Endothelial cell of umbilical vein (primary cell): ENCODE measurements around the gene TRAPPC2L. TPM values are rescaled to one million over a fixed set of nuclear protein-coding genes. Genes with fewer than 3 reads are reported as not detected.
"Not testable (repeated sequence)": the region's sequence is repeated elsewhere in the genome, so short reads cannot be mapped to it uniquely, and the experiment has no call there.

Experiments used
- BruUV-seq: library from RNA; stranded (reverse); fragments of 400-500 nt; replicated peaks from 2 replicates; lab custom pipeline; 2021; lab: Mats Ljungman, UMichigan
- CTCF ChIA-PET: fragments of 300-600, 350-600 bp; sonication (Branson Sonifier 250); formaldehyde crosslinking; loops from one replicate; lab custom pipeline; 2021; ENCODE audit warnings: antibody characterized with exemption, inconsistent platforms; lab: Charles Lee
- POLR2A ChIA-PET: fragments of 300-600, 350-600 bp; sonication (Branson Sonifier 250); formaldehyde crosslinking; loops from one replicate; lab custom pipeline; 2021; ENCODE audit warnings: antibody characterized with exemption, inconsistent platforms; lab: Charles Lee
- DNase-seq: peaks from one replicate; pipeline ENCODE4 v3.0.0-alpha.2; 2011; ENCODE audit warnings: low read depth, low spot score
- FAIRE-seq: peaks from 2 replicates; lab custom pipeline; 2011; peaks lifted over from hg19 to GRCh38; lab: Jason Lieb, UNC
- H2AFZ ChIP-seq: 2 replicates; pipeline ENCODE4 v1.6.0; 2012; ENCODE audit warnings: low read depth, low read length, control low read depth, inconsistent platforms
- H3K27ac ChIP-seq: 2 replicates; pipeline ENCODE4 v1.5.1; 2011; ENCODE audit warnings: low read depth, mild to moderate bottlenecking, control low read depth, low read length, moderate library complexity; ENCODE audit not compliant: insufficient read depth
- H3K27me3 ChIP-seq, 2 experiments: 2 replicates each; pipeline versions ENCODE4 v1.6.0 to v1.6.1; 2011; ENCODE audit warnings: low read length in 2 of 2, mixed read lengths in 1 of 2; ENCODE audit not compliant: control insufficient read depth in 2 of 2, insufficient read depth in 2 of 2
- H3K36me3 ChIP-seq, 2 experiments: 2 replicates in 1 of 2; 3 replicates in 1 of 2; pipeline ENCODE4 v1.5.1; 2011; ENCODE audit warnings: low read length in 2 of 2, mild to moderate bottlenecking in 1 of 2, moderate library complexity in 1 of 2; ENCODE audit not compliant: control insufficient read depth in 2 of 2, insufficient read depth in 2 of 2; ENCODE audit errors: extremely low read depth in 1 of 2
- H3K4me1 ChIP-seq: 3 replicates; pipeline ENCODE4 v1.5.1; 2011; ENCODE audit warnings: mild to moderate bottlenecking, low read length; ENCODE audit not compliant: control insufficient read depth, insufficient read depth; ENCODE audit errors: extremely low read depth
- H3K4me2 ChIP-seq: 2 replicates; pipeline ENCODE4 v1.6.1; 2011; ENCODE audit warnings: low read length, control low read depth, mixed read lengths; ENCODE audit not compliant: insufficient read depth
- H3K4me3 ChIP-seq, 3 experiments: fragments of 200-600 bp in 1 of 3; sonication (generic), shearing (Covaris generic) in 1 of 3; replicated peaks in 1 of 3; 2 replicates each; pipeline ENCODE4 v1.5.1; 2011 to 2016; ENCODE audit warnings: control low read depth in 3 of 3, low read length in 3 of 3, mild to moderate bottlenecking in 2 of 3, inconsistent platforms in 1 of 3, low read depth in 1 of 3, moderate library complexity in 1 of 3; ENCODE audit not compliant: insufficient read depth in 1 of 3
- H3K79me2 ChIP-seq: 2 replicates; pipeline ENCODE4 v1.6.0; 2012; ENCODE audit warnings: low read length, inconsistent platforms; ENCODE audit not compliant: control insufficient read depth, insufficient read depth
- H3K9ac ChIP-seq: replicated peaks from 2 replicates; pipeline ENCODE3; 2011; ENCODE audit warnings: low read length, control low read depth; ENCODE audit not compliant: insufficient read depth; ENCODE audit errors: extremely low read depth
- H3K9me1 ChIP-seq: replicated peaks from 3 replicates; pipeline ENCODE4 v1.6.0; 2011; ENCODE audit warnings: mild to moderate bottlenecking, low read length; ENCODE audit not compliant: control insufficient read depth, insufficient read depth; ENCODE audit errors: extremely low read depth
- H3K9me3 ChIP-seq: replicated peaks from 2 replicates; pipeline ENCODE4 v1.5.1; 2012; ENCODE audit warnings: low read length, inconsistent platforms; ENCODE audit not compliant: control insufficient read depth, insufficient read depth
- H4K20me1 ChIP-seq: replicated peaks from 2 replicates; pipeline ENCODE3; 2011; ENCODE audit warnings: mild to moderate bottlenecking, low read length; ENCODE audit not compliant: control insufficient read depth, insufficient read depth; ENCODE audit errors: extremely low read depth
- POLR2A ChIP-seq: IDR thresholded peaks from 2 replicates; pipeline ENCODE4 v1.6.1; 2012; ENCODE audit warnings: low read depth, mild to moderate bottlenecking, control low read depth, low read length
- dilution Hi-C: fragments of 300-500 bp; cut with MboI; formaldehyde crosslinking; loops from one replicate; pipeline ENCODE4 v1.15.0; 2019; ENCODE audit warnings: low sequenced_read_pairs; ENCODE audit not compliant: extremely low pct_ligation_motif_present
- intact Hi-C: fragments of 100-400 bp; cut with micrococcal nuclease; formaldehyde crosslinking; loops from one replicate; pipeline ENCODE4 v1.10.0; 2022
- polyA plus RNA-seq, 4 experiments: library from polyadenylated mRNA; depleted of rRNA in 3 of 4; stranded (reverse) in 3 of 4; unstranded in 1 of 4; fragments of >200 nt; gene quantifications; 2 replicates each; pipeline versions ENCODE4 v1.2.1 to v1.2.3, GENCODE V29; 2011 to 2012; ENCODE audit warnings: missing spikeins in 1 of 4
- total RNA-seq: library from RNA; stranded (reverse); gene quantifications from 2 replicates; pipeline ENCODE4 v1.2.3, GENCODE V29; 2021

TRAPPC2L gene
- total and polyA plus RNA-seq, 2 donors (not counting 3 experiments of a cell fraction or from before 2014, with no cell fraction given), result 61.9 to 131 TPM

DNA sequence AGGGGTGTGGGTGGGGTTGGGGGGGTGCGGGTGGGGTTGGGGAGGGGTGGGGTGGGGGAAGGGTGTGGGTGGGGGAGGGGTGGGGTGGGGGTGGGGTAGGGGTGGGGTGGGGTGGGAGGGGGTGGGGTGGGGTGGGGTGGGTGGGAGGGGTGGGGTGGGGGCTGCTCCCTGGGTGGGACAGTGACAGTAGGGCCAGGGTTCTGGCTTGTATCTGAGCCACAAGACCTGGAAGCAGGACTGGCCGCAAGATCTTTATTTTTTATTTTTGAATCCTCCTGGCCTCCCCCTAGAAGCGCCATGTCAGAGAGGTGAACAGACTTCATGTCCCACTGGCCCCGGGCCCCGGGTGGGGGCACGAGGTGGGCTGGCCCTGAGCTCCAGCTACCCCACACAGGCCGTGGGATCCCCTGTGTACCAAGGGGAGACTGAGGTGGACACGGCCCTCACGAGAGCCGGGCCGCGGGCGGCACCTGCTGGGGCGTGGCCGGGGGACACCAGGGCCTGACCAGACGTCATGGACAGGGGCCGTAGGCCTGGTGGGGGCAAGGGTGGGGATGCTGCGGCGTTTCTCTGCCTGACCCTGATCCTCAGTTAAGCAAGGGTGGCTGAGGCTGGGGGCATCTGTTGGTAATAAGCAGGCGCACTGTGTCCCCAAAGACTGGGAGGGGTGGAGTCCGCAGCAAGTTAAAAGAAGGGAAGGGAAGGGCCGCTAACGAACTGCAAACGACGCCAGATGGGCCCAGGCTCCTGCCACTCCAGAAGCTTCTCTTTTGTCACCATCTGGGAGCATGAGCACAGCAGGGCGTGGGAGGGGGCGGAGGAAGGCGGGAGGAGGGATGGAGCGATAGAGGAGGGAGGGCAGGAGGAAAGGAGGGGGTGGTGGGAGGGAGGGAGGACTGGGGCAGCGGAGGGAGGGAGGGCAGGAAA, 31.8 kb downstream of the TRAPPC2L start:
- intact Hi-C loops, result no loop called here
- no peak for DNase-seq

DNA sequence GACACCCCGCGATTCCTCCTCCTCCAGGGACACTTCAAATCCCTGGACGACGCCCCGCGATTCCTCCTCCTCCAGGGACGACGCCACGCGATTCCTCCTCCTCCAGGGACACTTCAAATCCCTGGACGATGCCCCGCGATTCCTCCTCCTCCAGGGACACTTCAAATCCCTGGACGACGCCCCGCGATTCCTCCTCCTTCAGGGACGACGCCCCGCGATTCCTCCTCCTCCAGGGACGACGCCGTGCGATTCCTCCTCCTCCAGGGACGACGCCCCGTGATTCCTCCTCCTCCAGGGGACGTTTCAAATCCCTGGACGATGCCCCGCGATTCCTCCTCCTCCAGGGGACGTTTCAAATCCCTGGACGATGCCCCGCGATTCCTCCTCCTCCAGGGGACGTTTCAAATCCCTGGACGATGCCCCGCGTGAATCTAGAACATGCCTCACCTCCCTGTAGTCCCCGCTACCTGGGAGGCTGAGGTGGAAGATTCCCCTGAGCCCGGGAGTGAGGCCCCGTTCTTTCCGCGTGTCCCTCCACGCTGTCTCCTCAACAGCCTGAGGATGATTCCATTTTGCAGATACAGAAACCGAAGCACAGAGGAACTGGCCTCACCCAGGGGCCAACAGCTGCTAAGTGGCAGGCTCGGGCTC, 32.9 kb downstream of the TRAPPC2L start:
- POLR2A ChIA-PET, H3K4me3 ChIP-seq, dilution Hi-C loops, BruUV-seq, H3K4me2 ChIP-seq, H3K27me3 ChIP-seq, H3K27ac ChIP-seq, H3K36me3 ChIP-seq, H3K9me3 ChIP-seq, intact Hi-C loops, H3K9ac ChIP-seq, H4K20me1 ChIP-seq, H3K4me1 ChIP-seq, H3K79me2 ChIP-seq, DNase-seq, H2AFZ ChIP-seq, FAIRE-seq, CTCF ChIA-PET, H3K9me1 ChIP-seq: not testable (repeated sequence)

More for the DNA sequence above, 31.8 kb downstream of the TRAPPC2L start:
- Histone ChIP-seq H3K9ac (no peak overlapping the region), H3K27me3 (no peaks in the 10 kb centered on the region), H3K4me3 (no peak overlapping the region), H4K20me1 (no peaks in the 10 kb centered on the region), H3K9me3 (no peaks in the 10 kb centered on the region), H3K4me1 (no peaks in the 10 kb centered on the region), H3K9me1 (no peaks in the 10 kb centered on the region), H3K27ac (no peak overlapping the region), H3K36me3 (no peaks in the 10 kb centered on the region), H2AFZ (no peak overlapping the region), H3K4me2 (no peak overlapping the region), H3K79me2 (no peaks in the 10 kb centered on the region)
- ChIA-PET POLR2A (no interaction called here), CTCF (no interaction called here)
- no peak for TF ChIP-seq POLR2A
- dilution Hi-C loops, result no loop called here
- BruUV-seq, result no TSS peak
- FAIRE-seq, result no peak
